BJ (cell line): ENCODE data around the gene ORM2. TPM values are rescaled to one million over a fixed set of nuclear protein-coding genes. Genes with fewer than 3 reads are reported as not detected.

Experiments
- CTCF ChIA-PET: fragments of 350-600 bp; formaldehyde crosslinking; extraction: SDS; loops from one replicate; lab custom pipeline; 2021; ENCODE audit warnings: antibody characterized with exemption, inconsistent platforms; lab: Yijun Ruan, JAX
- POLR2A ChIA-PET: fragments of 300-600 bp; sonication (Branson Sonifier 250); formaldehyde crosslinking; extraction: SDS; loops from one replicate; lab custom pipeline; 2021; ENCODE audit warnings: antibody characterized with exemption; lab: Charles Lee
- DNase-seq: peaks from one replicate; pipeline ENCODE4 v3.0.0-alpha.2; 2011; ENCODE audit warnings: low read depth
- H3K27me3 ChIP-seq: 2 replicates; pipeline ENCODE4 v1.6.0; 2011; ENCODE audit warnings: low read length; ENCODE audit not compliant: control insufficient read depth, insufficient read depth
- H3K36me3 ChIP-seq: 2 replicates; pipeline ENCODE4 v1.5.1; 2011; ENCODE audit warnings: low read length; ENCODE audit not compliant: control insufficient read depth, insufficient read depth
- H3K4me3 ChIP-seq: 2 replicates; pipeline ENCODE4 v1.5.1; 2011; ENCODE audit warnings: low read depth, mild to moderate bottlenecking, control low read depth, low read length
- polyA plus RNA-seq: library from polyadenylated mRNA; depleted of rRNA; stranded (reverse); fragments of >200 nt; gene quantifications from 2 replicates; pipeline ENCODE4 v1.2.3, GENCODE V29; 2011
- TF ChIP-seq, protein P1 (sequence below): IDR thresholded peaks from 2 replicates; pipeline ENCODE4 v1.5.1; 2011; ENCODE audit warnings: low read depth, mild to moderate bottlenecking, control low read depth, inconsistent platforms, low read length, moderate library complexity; ENCODE audit not compliant: insufficient read depth

Gene ORM2
- polyA plus RNA-seq, 1 experiment, result not detected

DNA sequence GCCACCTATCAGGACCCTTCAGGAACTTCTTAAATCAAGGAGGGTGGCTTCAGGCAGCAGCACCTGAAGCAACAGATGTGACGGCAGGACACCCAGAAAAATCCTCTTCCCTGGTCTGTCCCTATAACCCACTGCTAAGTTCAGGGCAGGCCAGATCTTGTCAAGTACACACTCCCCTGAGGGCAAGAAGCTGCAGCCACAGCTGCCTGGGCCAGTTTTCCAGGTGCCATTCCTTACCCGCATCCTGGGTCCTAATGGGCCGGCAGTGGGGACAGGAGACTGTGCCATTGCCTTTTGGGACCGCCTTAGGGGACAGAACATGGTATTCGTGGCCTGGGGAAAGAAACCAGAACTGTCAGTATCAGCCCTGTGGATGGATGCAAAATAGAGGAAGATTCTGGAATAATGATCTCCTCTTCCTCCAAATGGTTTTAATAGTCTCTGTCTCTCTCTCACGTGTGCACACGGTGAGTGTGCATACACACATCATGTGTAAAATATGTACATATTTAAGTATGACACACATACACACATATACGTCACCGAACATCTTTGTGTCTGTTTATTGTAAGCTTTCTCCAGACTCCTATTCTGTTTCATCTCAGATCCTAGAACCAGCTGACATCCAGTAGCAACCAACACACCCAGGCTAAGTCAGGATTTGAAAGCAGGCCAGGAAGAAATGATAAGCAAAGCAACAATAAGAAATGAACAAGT lies 14.0 kb downstream of the ORM2 start:
- ChIA-PET POLR2A (no interaction called here), CTCF (interaction anchor here (1.4 to 1.8 kb wide), 2 partner anchors 10 to 310 kb away, joined by 3 read pairs; no protein-coding TSS in a partner anchor)
- TF ChIP-seq, protein P1, sequence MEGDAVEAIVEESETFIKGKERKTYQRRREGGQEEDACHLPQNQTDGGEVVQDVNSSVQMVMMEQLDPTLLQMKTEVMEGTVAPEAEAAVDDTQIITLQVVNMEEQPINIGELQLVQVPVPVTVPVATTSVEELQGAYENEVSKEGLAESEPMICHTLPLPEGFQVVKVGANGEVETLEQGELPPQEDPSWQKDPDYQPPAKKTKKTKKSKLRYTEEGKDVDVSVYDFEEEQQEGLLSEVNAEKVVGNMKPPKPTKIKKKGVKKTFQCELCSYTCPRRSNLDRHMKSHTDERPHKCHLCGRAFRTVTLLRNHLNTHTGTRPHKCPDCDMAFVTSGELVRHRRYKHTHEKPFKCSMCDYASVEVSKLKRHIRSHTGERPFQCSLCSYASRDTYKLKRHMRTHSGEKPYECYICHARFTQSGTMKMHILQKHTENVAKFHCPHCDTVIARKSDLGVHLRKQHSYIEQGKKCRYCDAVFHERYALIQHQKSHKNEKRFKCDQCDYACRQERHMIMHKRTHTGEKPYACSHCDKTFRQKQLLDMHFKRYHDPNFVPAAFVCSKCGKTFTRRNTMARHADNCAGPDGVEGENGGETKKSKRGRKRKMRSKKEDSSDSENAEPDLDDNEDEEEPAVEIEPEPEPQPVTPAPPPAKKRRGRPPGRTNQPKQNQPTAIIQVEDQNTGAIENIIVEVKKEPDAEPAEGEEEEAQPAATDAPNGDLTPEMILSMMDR, result no peak
- no peaks in the 10 kb centered on the region for H3K27me3 ChIP-seq
- H3K36me3 ChIP-seq, result peaks cover 47% of the 10 kb centered on the region
- no peak for DNase-seq
- no peak overlapping the region for H3K4me3 ChIP-seq

DNA sequence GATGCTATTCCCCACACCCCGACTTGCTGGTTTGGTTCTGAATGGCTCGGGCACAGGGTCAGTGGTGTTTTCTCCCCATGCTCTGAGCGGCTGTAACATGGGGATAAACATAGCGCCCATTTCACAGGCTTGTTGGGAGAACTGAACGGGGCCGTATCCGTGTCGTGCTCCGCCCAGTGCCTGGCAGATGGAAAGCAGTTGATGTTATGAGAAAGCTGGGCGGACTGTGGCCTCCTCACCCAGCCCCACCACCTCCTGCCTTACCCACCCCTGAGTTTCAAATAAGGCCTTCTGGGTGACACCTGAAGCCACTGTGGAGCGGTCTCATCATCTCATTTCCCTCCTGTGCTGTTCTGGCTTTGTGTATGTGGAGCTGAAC lies 14.5 kb downstream of the ORM2 start:
- Histone ChIP-seq H3K4me3 (no peak overlapping the region), H3K36me3 (peaks cover 45% of the 10 kb centered on the region), H3K27me3 (no peaks in the 10 kb centered on the region)
- CTCF ChIA-PET, result interaction anchor here (1.4 kb wide), 1 partner anchor 309 kb away, joined by 3 read pairs; no protein-coding TSS in a partner anchor
- DNase-seq, result no peak
- POLR2A ChIA-PET, result no interaction called here
- TF ChIP-seq, protein P1, result no peak

DNA sequence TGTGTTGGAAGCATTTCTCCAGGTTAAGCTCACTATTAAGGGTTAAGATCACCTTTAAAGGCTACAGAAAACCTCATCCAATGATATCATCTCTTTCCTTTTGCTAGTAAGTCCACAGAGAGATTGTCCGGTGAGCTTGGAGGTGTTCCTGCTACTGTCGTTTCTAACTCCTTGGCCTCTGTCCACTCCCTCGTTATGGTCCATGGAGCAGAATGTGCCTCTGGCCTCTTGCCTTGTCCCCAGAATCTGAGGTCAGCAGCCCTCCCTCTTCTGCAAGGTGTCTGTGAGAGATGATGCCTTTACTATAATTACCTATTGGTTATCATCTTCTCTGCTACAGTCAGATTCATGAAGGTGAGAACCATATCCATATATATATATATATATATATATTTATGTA lies 15.0 kb downstream of the ORM2 start:
- CTCF ChIA-PET, result interaction anchor here (1.4 kb wide), 1 partner anchor 309 kb away, joined by 3 read pairs; no protein-coding TSS in a partner anchor
- peaks cover 43% of the 10 kb centered on the region for H3K36me3 ChIP-seq

DNA sequence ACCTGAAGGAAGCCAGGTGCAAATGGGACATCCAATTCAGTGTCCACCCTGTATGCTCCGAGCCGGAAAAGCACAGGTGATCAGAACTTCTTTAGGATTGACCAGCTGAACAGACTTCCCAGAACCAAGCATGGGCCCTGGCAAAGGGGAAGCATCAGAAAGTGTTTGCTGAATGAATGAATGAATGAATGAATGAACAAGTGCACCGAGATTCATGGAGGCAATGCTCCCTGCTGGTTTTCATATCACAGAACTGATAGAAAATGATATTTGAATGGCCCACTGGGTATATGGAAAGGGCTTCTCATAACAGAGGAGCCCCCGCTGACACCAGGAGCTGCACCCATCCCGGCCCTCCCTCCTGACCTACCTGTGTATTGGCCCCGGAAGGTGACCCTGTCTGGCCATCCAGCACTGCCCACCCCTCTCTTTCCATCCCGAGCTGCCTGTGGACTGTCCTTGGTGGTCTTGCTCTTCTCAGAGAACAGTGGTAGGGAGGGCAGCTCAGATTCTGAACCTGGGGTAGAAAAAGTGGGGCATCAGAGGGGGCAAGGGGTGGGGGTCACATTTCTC lies 15.9 kb downstream of the ORM2 start:
- ChIA-PET POLR2A (no interaction called here), CTCF (interaction anchor here (0.6 to 1.2 kb wide), 2 partner anchors 52 to 238 kb away, joined by 3 read pairs; no protein-coding TSS in a partner anchor)
- TF ChIP-seq, protein P1, result no peak
- Histone ChIP-seq H3K27me3 (no peaks in the 10 kb centered on the region), H3K4me3 (no peak overlapping the region), H3K36me3 (peaks cover 44% of the 10 kb centered on the region)
- DNase-seq, result no peak

More for the DNA sequence above, 15.0 kb downstream of the ORM2 start:
- H3K27me3 ChIP-seq, result no peaks in the 10 kb centered on the region
- POLR2A ChIA-PET, result no interaction called here
- TF ChIP-seq, protein P1, result no peak
- H3K4me3 ChIP-seq, result no peak overlapping the region
- no peak for DNase-seq

DNA sequence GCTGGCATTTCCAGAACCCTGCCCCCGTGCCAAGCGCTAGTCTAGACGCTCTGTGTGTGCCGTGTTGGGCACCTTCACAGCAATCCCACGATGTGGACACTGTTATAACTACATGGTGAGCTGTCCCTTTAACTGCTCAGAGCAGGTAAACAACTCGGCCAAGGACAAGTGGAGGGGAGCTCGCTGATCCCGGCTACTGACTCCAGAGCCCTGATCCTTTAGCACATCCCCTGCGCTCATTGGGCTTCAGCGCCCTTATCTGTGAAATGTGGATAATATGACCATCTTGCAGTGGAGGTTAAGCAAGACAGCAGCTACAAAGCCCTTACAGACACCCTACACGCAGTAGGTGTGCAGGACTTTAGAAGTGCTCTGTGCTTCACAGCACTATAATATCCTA lies 16.5 kb downstream of the ORM2 start:
- H3K27me3 ChIP-seq, result no peaks in the 10 kb centered on the region
- H3K36me3 ChIP-seq, result peaks cover 48% of the 10 kb centered on the region
- DNase-seq, result no peak
- TF ChIP-seq, protein P1, result no peak
- CTCF ChIA-PET, result interaction anchor here (1.2 kb wide), 1 partner anchor 238 kb away, joined by 3 read pairs; no protein-coding TSS in a partner anchor
- POLR2A ChIA-PET, result no interaction called here
- no peak overlapping the region for H3K4me3 ChIP-seq
